Skeletal muscle satellite cell (primary cell): ENCODE data around the gene SPATC1L.

ENCODE experiments used
- H3K27me3 ChIP-seq: 2 replicates; pipeline ENCODE4 v1.7.0; 2013; ENCODE audit warnings: low read length; ENCODE audit not compliant: control insufficient read depth, insufficient read depth
- H3K36me3 ChIP-seq: 2 replicates; pipeline ENCODE4 v1.7.0; 2013; ENCODE audit warnings: mild to moderate bottlenecking, control low read depth, low read length; ENCODE audit not compliant: insufficient read depth
- H3K4me1 ChIP-seq: 2 replicates; pipeline ENCODE4 v1.7.0; 2013; ENCODE audit warnings: low read length; ENCODE audit not compliant: control insufficient read depth, insufficient read depth
- H3K4me2 ChIP-seq: 2 replicates; pipeline ENCODE4 v1.7.0; 2013; ENCODE audit warnings: mild to moderate bottlenecking, low read length
- H3K4me3 ChIP-seq: 2 replicates; pipeline ENCODE4 v1.7.0; 2013; ENCODE audit warnings: low read length
- H3K9ac ChIP-seq: 2 replicates; pipeline ENCODE4 v1.7.0; 2013; ENCODE audit warnings: mild to moderate bottlenecking, low read depth, low read length, moderate library complexity
- H3K9me3 ChIP-seq: replicated peaks from 2 replicates; pipeline ENCODE4 v1.7.0; 2013; ENCODE audit warnings: mild to moderate bottlenecking, control low read depth, low read length

Gene SPATC1L

GRCh38 chr21:46128106-46128932 is 55.9 kb downstream of the SPATC1L start:
- peaks cover 66% of the 10 kb centered on the region for H3K36me3 ChIP-seq
- no peaks in the 10 kb centered on the region for H3K9me3 ChIP-seq
- H3K9ac ChIP-seq: no peak overlapping the region
- H3K27me3 ChIP-seq: no peaks in the 10 kb centered on the region
- H3K4me2 ChIP-seq: no peak overlapping the region
- H3K4me1 ChIP-seq: no peaks in the 10 kb centered on the region
- H3K4me3 ChIP-seq: no peak overlapping the region

GRCh38 chr21:46127239-46128105 is 56.8 kb downstream of the SPATC1L start:
- H3K36me3 ChIP-seq: peaks cover 72% of the 10 kb centered on the region

GRCh38 chr21:46126309-46127238 is 57.7 kb downstream of the SPATC1L start:
- H3K36me3 ChIP-seq: peaks cover 75% of the 10 kb centered on the region
- no peak overlapping the region for H3K4me3 ChIP-seq
- H3K4me2 ChIP-seq: no peak overlapping the region
- H3K27me3 ChIP-seq: no peaks in the 10 kb centered on the region
- peaks cover 9% of the 10 kb centered on the region for H3K4me1 ChIP-seq
- H3K9me3 ChIP-seq: no peaks in the 10 kb centered on the region
- no peak overlapping the region for H3K9ac ChIP-seq

More at GRCh38 chr21:46127239-46128105, 56.8 kb downstream of the SPATC1L start:
- Histone ChIP-seq H3K9ac (no peak overlapping the region), H3K4me2 (no peak overlapping the region), H3K4me1 (peaks cover 3% of the 10 kb centered on the region), H3K27me3 (no peaks in the 10 kb centered on the region), H3K4me3 (no peak overlapping the region), H3K9me3 (no peaks in the 10 kb centered on the region)

GRCh38 chr21:46125846-46126301 is 58.4 kb downstream of the SPATC1L start:
- peaks cover 82% of the 10 kb centered on the region for H3K36me3 ChIP-seq
- H3K9ac ChIP-seq: no peak overlapping the region
- H3K4me3 ChIP-seq: no peak overlapping the region
- no peaks in the 10 kb centered on the region for H3K9me3 ChIP-seq
- H3K27me3 ChIP-seq: no peaks in the 10 kb centered on the region
- H3K4me1 ChIP-seq: peaks cover 14% of the 10 kb centered on the region
- no peak overlapping the region for H3K4me2 ChIP-seq

- Histone ChIP-seq H3K9me3 (no peaks in the 10 kb centered on the region), H3K36me3 (peaks cover 87% of the 10 kb centered on the region)
These were observed 59.1 kb downstream of the SPATC1L start for GRCh38 chr21:46124926-46125845.

GRCh38 chr21:46124083-46124925 is 60.0 kb downstream of the SPATC1L start:
- Histone ChIP-seq H3K27me3 (no peaks in the 10 kb centered on the region), H3K4me2 (no peak overlapping the region), H3K4me1 (peaks cover 14% of the 10 kb centered on the region), H3K4me3 (no peak overlapping the region), H3K9ac (no peak overlapping the region), H3K36me3 (peaks cover 86% of the 10 kb centered on the region), H3K9me3 (no peaks in the 10 kb centered on the region)

More at GRCh38 chr21:46124926-46125845, 59.1 kb downstream of the SPATC1L start:
- no peak overlapping the region for H3K4me3 ChIP-seq
- no peaks in the 10 kb centered on the region for H3K27me3 ChIP-seq
- no peak overlapping the region for H3K4me2 ChIP-seq
- H3K9ac ChIP-seq: no peak overlapping the region
- peaks cover 14% of the 10 kb centered on the region for H3K4me1 ChIP-seq

GRCh38 chr21:46122758-46123683 is 61.2 kb downstream of the SPATC1L start:
- Histone ChIP-seq H3K4me1 (peaks cover 14% of the 10 kb centered on the region), H3K4me3 (no peak overlapping the region), H3K36me3 (peaks cover 86% of the 10 kb centered on the region)

GRCh38 chr21:46122237-46122671 is 62.0 kb downstream of the SPATC1L start:
- Histone ChIP-seq H3K4me3 (no peak overlapping the region), H3K4me1 (peaks cover 14% of the 10 kb centered on the region), H3K36me3 (peaks cover 86% of the 10 kb centered on the region), H3K27me3 (no peaks in the 10 kb centered on the region), H3K9me3 (no peaks in the 10 kb centered on the region), H3K4me2 (no peak overlapping the region), H3K9ac (no peak overlapping the region)

More at GRCh38 chr21:46122758-46123683, 61.2 kb downstream of the SPATC1L start:
- H3K9me3 ChIP-seq: no peaks in the 10 kb centered on the region
- no peaks in the 10 kb centered on the region for H3K27me3 ChIP-seq
- no peak overlapping the region for H3K9ac ChIP-seq
- H3K4me2 ChIP-seq: no peak overlapping the region
